ENCODE measurements around the gene USP5.
"Not testable (repeated sequence)": the region's sequence is repeated elsewhere in the genome, so short reads cannot be mapped to it uniquely, and the experiment has no call there.

The USP5 gene

DNA sequence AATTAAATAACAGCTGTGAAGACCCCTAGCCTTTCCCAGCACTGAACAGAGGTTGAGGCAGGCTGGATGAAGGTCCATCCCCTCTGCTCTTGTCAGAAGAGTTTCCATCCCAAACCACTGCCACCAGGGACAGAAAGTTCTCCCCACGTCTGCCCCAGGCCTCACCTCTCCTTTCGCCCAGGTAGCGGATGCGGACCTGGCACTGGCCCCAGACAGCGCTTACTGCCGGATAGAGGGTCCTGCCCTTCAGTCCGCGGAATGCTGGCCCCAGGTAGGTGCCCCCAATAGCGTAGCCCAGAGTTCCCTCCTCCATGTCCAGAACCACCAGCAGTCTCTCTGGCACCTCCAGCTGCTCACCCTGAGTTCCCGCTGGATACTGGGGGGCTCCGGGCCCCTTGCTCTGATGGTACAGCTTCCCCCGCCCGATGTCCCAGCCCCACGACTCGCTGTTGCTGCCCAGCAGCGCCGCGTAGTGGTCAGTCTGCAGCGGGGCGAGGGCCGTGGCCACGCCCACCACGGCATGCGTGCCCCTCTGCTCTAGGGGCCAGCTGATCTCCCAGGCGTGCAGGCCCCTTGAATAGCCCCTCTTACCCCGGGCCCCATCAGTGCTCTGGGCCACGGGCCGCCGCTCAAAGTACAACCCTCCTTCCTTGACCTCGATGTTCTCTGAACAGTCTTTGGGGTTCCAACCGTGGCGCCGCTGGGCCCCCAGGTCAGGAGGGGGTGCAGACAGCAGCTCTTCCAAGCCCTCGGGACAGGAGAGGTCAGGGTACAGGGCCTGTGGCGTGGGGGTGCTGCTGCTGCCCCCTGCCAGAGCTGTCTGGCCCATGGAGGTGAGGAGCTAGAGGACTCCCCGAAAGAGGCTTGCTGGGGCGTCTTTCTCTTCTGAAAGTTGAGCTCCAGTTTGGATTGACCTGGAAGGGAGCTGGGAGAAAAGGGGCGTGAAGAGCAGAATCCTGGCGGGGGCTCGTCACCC lies 20.4 kb downstream of the USP5 start:
- DNase-seq, result peak; percentile 93

GRCh38 chr12:6873094-6874014 lies 21.4 kb downstream of the USP5 start, which contains the start of gene SPSB2:
SPSB2 (minus strand) TSS chr12:6873303; CDS start chr12:6872901, 402 bp downstream.
- no peaks in the 10 kb centered on the region for H3K9me3 Mint-ChIP-seq
- H3K27ac Mint-ChIP-seq, result peak within 1 kb of the TSS; percentile 97
- no peaks in the 10 kb centered on the region for H3K27me3 Mint-ChIP-seq
- peaks cover 83% of the 10 kb centered on the region for H3K36me3 Mint-ChIP-seq (ENCODE audit: low read depth)
- peaks cover 52% of the 10 kb centered on the region for H3K4me1 Mint-ChIP-seq (ENCODE audit: low read depth)
- peak; percentile 100 for DNase-seq
- peak within 1 kb of the TSS; percentile 95 for H3K4me3 Mint-ChIP-seq

More for the DNA sequence above, 20.4 kb downstream of the USP5 start:
- Mint-ChIP-seq H3K4me1 (ENCODE audit: low read depth) (peaks cover 52% of the 10 kb centered on the region), H3K27me3 (no peaks in the 10 kb centered on the region), H3K4me3 (peak overlapping the region; percentile 95), H3K27ac (peak overlapping the region; percentile 97), H3K36me3 (ENCODE audit: low read depth) (peaks cover 85% of the 10 kb centered on the region), H3K9me3 (no peaks in the 10 kb centered on the region)

DNA sequence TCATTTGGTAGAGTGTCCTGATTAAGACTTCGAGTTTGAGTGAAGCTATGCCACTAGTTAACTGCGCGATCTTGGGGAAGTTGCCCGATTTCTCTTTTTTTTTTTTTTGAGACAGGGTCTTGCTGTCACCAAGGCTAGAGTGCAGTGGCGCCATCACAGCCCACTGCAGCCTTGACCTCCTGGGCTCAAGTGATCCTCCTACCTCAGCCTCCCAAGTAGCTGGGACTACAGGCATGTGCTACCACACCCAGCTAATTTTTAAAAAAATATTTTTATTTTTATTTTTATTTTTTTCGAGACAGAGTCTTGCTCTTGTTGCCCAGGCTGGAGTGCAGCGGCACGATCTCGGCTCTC lies 22.0 kb downstream of the USP5 start:
- Mint-ChIP-seq H3K4me3 (peak overlapping the region; percentile 80), H3K27ac (peak overlapping the region; percentile 89), H3K36me3 (ENCODE audit: low read depth) (peaks cover 79% of the 10 kb centered on the region), H3K4me1 (ENCODE audit: low read depth) (peaks cover 46% of the 10 kb centered on the region)
- DNase-seq, H3K9me3 Mint-ChIP-seq, H3K27me3 Mint-ChIP-seq: not testable (repeated sequence)

DNA sequence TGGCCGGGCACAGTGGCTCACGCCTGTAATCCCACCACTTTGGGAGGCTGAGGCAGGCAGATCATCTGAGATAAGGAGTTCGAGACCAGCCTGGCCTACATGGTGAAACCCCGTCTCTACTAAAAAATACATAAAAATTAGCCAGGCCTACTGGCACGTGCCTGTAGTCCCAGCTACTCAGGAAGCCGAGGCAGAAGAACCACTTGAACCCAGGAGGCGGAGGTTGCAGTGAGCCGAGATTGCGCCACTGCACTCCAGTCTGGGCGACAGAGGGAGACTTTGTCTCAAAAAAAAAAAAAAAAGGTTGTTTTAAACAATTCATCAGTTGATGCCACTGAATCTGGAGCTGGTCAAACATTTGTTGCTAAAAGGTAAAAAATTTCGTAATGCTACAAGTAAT lies 27.9 kb downstream of the USP5 start:
- not testable (repeated sequence) for H3K4me3 Mint-ChIP-seq

GRCh38 chr12:6883252-6883651 lies 31.3 kb downstream of the USP5 start:
- H3K27me3 Mint-ChIP-seq, result no peaks in the 10 kb centered on the region
- H3K36me3 Mint-ChIP-seq (ENCODE audit: low read depth), result peaks cover 43% of the 10 kb centered on the region
- no peaks in the 10 kb centered on the region for H3K9me3 Mint-ChIP-seq
- H3K27ac Mint-ChIP-seq, result no peak overlapping the region
- H3K4me1 Mint-ChIP-seq (ENCODE audit: low read depth), result no peaks in the 10 kb centered on the region
- H3K4me3 Mint-ChIP-seq, result no peak overlapping the region
- no peak for DNase-seq

More for the DNA sequence above, 27.9 kb downstream of the USP5 start:
- H3K4me1 Mint-ChIP-seq (ENCODE audit: low read depth); DNase-seq; H3K27me3 Mint-ChIP-seq; H3K9me3 Mint-ChIP-seq: not testable (repeated sequence)
- Mint-ChIP-seq H3K36me3 (ENCODE audit: low read depth) (peaks cover 55% of the 10 kb centered on the region), H3K27ac (peak overlapping the region; percentile 44)

DNA sequence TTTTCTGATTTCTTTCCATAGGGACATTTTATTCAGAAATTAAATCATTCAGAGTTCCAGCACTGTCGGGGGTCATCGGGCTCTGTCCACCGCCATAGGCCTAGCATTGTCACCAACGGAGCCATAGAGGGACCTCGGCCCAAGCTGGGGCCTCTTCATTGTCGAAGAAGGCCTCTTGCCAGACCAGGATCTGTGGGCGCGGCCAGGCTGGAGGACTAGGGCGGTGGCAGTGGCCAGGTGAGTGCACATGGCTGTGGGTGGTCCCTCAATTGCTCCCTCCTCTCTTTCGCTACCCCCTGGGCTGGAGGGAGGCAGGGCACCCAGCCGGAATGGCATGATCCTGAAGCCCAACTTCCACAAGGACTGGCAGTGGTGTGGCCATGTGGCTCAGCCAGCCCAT lies 31.7 kb downstream of the USP5 start:
- Mint-ChIP-seq H3K36me3 (ENCODE audit: low read depth) (peaks cover 43% of the 10 kb centered on the region), H3K27me3 (no peaks in the 10 kb centered on the region), H3K27ac (no peak overlapping the region), H3K4me1 (ENCODE audit: low read depth) (no peaks in the 10 kb centered on the region), H3K9me3 (no peaks in the 10 kb centered on the region), H3K4me3 (no peak overlapping the region)
- no peak for DNase-seq

GRCh38 chr12:6884539-6884938 lies 32.6 kb downstream of the USP5 start:
- DNase-seq, result no peak
- Mint-ChIP-seq H3K4me1 (ENCODE audit: low read depth) (no peaks in the 10 kb centered on the region), H3K4me3 (no peak overlapping the region), H3K27ac (no peak overlapping the region), H3K9me3 (no peaks in the 10 kb centered on the region), H3K27me3 (no peaks in the 10 kb centered on the region), H3K36me3 (ENCODE audit: low read depth) (peaks cover 40% of the 10 kb centered on the region)

DNA sequence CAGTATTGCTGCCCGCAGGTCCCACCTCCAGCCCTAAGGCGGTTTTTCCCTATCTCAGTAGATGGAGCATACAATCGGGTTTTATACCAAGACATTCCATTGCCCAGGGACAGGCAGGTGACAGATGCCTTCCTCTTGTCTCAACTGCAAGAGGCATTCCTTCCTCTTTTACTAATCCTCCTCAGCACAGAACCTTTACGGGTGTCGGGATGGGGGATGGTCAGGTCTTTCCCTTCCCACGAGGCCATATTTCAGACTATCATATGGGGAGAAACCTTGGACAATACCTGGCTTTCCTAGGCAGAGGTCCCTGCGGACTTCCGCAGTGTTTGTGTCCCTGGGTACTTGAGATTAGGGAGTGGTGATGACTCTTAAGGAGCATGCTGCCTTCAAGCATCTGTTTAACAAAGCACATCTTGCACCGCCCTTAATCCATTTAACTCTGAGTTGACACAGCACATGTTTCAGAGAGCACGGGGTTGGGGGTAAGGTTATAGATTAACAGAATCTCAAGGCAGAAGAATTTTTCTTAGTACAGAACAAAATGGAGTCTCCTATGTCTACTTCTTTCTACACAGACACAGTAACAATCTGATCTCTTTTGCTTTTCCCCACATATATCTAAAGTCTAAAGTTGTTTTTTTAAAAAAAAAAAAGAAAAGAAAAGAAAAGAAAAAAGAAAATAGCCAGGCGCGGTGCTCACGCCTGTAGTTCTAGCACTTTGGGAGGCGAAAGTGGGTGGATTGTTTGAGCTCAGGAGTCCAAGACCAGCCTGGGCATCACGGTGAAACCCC lies 34.5 kb downstream of the USP5 start:
- not testable (repeated sequence) for H3K9me3 Mint-ChIP-seq; H3K27me3 Mint-ChIP-seq; H3K27ac Mint-ChIP-seq; H3K4me1 Mint-ChIP-seq (ENCODE audit: low read depth); H3K4me3 Mint-ChIP-seq; DNase-seq
- H3K36me3 Mint-ChIP-seq (ENCODE audit: low read depth), result peaks cover 44% of the 10 kb centered on the region

DNA sequence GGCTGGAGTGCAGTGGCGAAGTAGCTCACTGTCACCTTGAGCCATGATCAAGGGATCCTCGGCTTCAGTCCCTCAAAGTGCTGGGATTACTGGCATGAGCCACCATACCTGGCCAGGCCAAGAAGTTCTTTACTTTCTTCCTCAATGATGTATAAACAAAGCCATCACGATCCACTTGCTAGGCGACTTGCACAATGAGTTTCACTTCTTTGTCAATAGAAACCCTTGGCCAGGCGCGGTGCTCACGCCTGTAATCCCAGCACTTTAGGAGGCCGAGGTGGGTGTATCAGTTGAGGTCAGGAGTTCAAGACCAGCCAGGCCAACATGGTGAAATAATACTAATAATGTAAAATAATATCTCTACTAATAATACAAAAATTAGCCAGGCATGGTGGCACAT lies 35.5 kb downstream of the USP5 start:
- Mint-ChIP-seq H3K4me3 (no peak overlapping the region), H3K9me3 (no peaks in the 10 kb centered on the region), H3K36me3 (ENCODE audit: low read depth) (peaks cover 41% of the 10 kb centered on the region), H3K27ac (no peak overlapping the region), H3K27me3 (no peaks in the 10 kb centered on the region), H3K4me1 (ENCODE audit: low read depth) (peaks cover 18% of the 10 kb centered on the region)
- no peak for DNase-seq

GRCh38 chr12:6888360-6888759 lies 36.4 kb downstream of the USP5 start:
- H3K27ac Mint-ChIP-seq, result no peak overlapping the region
- no peaks in the 10 kb centered on the region for H3K9me3 Mint-ChIP-seq
- DNase-seq, result no peak
- peaks cover 20% of the 10 kb centered on the region for H3K4me1 Mint-ChIP-seq (ENCODE audit: low read depth)
- peaks cover 33% of the 10 kb centered on the region for H3K36me3 Mint-ChIP-seq (ENCODE audit: low read depth)
- no peaks in the 10 kb centered on the region for H3K27me3 Mint-ChIP-seq
- no peak overlapping the region for H3K4me3 Mint-ChIP-seq

DNA sequence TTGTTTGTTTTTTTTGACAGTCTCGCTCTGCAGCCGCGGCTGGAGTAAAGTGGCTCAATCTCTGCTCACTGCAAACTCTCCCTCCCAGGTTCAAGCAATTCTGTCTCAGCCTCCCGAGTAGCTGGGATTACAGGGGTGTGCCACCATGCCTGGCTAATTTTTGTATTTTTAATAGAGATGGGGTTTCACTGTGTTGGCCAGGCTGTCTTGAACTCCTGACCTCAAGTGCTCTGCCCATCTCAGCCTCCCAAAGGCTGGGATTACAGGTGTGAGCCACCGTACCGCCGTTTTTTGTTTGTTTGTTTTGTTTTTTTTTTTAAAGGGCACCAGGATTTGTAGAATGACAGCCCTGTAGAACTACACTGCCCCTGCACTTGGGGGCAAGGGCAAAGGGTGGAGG lies 36.8 kb downstream of the USP5 start:
- DNase-seq, H3K9me3 Mint-ChIP-seq, H3K27ac Mint-ChIP-seq, H3K4me3 Mint-ChIP-seq, H3K27me3 Mint-ChIP-seq: not testable (repeated sequence)
- peaks cover 20% of the 10 kb centered on the region for H3K4me1 Mint-ChIP-seq (ENCODE audit: low read depth)
- H3K36me3 Mint-ChIP-seq (ENCODE audit: low read depth), result peaks cover 30% of the 10 kb centered on the region

DNA sequence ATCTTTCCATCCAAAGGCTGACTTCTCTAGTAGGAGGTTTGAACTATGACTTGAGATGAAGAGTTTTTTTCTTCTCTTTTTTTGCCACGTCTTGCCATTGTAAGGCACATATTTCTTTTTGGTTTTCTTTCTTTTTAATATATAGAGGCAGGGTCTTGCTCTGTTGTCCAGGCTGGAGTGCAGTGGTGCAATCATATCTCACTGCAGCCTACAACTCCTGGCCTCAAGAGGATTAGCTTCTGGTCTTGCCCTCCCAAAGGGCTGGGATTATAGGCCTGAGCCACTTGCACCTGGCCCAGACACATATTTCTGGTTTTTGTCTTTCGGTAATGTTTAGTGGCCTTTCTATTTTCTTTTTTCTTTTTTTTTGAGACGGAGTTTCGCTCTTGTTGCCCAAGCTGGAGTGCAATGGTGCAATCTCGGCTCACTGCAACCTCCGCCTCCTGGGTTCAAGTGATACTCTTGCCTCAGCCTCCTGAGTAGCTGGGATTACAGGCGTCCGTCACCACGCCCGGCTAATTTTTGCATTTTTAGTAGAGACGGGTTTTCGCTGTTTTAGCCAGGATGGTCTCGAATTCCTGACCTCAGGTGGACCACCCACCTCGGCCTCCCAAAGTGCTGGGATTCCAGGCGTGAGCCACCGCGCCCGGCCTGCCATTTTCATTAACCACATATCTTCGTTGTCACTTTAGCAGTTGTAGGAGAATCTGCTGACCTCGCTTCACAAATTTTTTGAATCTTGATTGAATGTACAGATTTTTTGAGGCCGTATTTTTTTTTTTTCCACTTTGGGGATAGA lies 38.0 kb downstream of the USP5 start:
- not testable (repeated sequence) for H3K27me3 Mint-ChIP-seq, H3K9me3 Mint-ChIP-seq, DNase-seq
- Mint-ChIP-seq H3K4me1 (ENCODE audit: low read depth) (peaks cover 20% of the 10 kb centered on the region), H3K36me3 (ENCODE audit: low read depth) (peaks cover 18% of the 10 kb centered on the region), H3K27ac (peak overlapping the region; percentile 99), H3K4me3 (peak overlapping the region; percentile 80)

- peak; percentile 99 for DNase-seq
- H3K4me3 Mint-ChIP-seq, result peak overlapping the region; percentile 80
- peaks cover 9% of the 10 kb centered on the region for H3K36me3 Mint-ChIP-seq (ENCODE audit: low read depth)
- no peaks in the 10 kb centered on the region for H3K27me3 Mint-ChIP-seq
- peaks cover 20% of the 10 kb centered on the region for H3K4me1 Mint-ChIP-seq (ENCODE audit: low read depth)
- peak overlapping the region; percentile 99 for H3K27ac Mint-ChIP-seq
- no peaks in the 10 kb centered on the region for H3K9me3 Mint-ChIP-seq
These were observed 39.1 kb downstream of the USP5 start for GRCh38 chr12:6890789-6891645.
